ENCODE data around the gene GDF11. TPM values are rescaled to one million over a fixed set of nuclear protein-coding genes. Genes with fewer than 3 reads are reported as not detected.

GDF11 gene
- total and polyA plus RNA-seq, 2 of the 4 experiments (the other 2 are of a cell fraction) = 2.7 to 12.9 TPM

GRCh38 chr12:55743406-55744339 lies 751 bp downstream of the GDF11 start (continued):
- TF ChIP-seq, protein P1, sequence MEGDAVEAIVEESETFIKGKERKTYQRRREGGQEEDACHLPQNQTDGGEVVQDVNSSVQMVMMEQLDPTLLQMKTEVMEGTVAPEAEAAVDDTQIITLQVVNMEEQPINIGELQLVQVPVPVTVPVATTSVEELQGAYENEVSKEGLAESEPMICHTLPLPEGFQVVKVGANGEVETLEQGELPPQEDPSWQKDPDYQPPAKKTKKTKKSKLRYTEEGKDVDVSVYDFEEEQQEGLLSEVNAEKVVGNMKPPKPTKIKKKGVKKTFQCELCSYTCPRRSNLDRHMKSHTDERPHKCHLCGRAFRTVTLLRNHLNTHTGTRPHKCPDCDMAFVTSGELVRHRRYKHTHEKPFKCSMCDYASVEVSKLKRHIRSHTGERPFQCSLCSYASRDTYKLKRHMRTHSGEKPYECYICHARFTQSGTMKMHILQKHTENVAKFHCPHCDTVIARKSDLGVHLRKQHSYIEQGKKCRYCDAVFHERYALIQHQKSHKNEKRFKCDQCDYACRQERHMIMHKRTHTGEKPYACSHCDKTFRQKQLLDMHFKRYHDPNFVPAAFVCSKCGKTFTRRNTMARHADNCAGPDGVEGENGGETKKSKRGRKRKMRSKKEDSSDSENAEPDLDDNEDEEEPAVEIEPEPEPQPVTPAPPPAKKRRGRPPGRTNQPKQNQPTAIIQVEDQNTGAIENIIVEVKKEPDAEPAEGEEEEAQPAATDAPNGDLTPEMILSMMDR (conservative IDR thresholded peaks at IDR 0.05; ENCODE audit: low read depth, low read length) = 0 out of 2 replicates have a peak, but pooled peaks have one; percentile 5
- peak; percentile 75; the same call in 1 of the 2 replicates for TF ChIP-seq MXI1 (IDR thresholded peaks at IDR 0.05; ENCODE audit: borderline replicate concordance, low read depth, low read length)

Measured in IMR-90 (cell line).